HEK293 (cell line): ENCODE results near the gene PCDHGB2.
A peak's percentile ranks its signal among the peaks of the same experiment; 100 is the strongest.

Experiments used
- CTCF ChIA-PET: fragments of 350-600 bp; formaldehyde crosslinking; extraction: SDS; loops from one replicate; lab custom pipeline; 2021; ENCODE audit warnings: antibody characterized with exemption; lab: Yijun Ruan, JAX
- POLR2A ChIA-PET: fragments of 300-600 bp; formaldehyde crosslinking; extraction: SDS; loops from one replicate; lab custom pipeline; 2020; ENCODE audit warnings: antibody characterized with exemption, inconsistent platforms; lab: Yijun Ruan, JAX
- H3K27ac ChIP-seq: fragments of 200-500 bp; sonication (Bioruptor generic); 2 replicates; pipeline ENCODE4 v1.5.1; 2014; ENCODE audit warnings: low read depth, low read length, control low read depth, inconsistent platforms; ENCODE audit errors: extremely low read depth
- H3K36me3 ChIP-seq, 2 experiments: fragments of 200-500 bp in 1 of 2; sonication (Bioruptor generic) in 1 of 2; 1 replicate in 1 of 2; 2 replicates in 1 of 2; pipeline ENCODE4 v1.5.1; 2014 to 2017; ENCODE audit warnings: inconsistent platforms in 2 of 2, low read length in 2 of 2; ENCODE audit not compliant: control insufficient read depth in 2 of 2, insufficient read depth in 1 of 2
- H3K4me1 ChIP-seq: fragments of 200-500 bp; sonication (Bioruptor generic); 2 replicates; pipeline ENCODE4 v1.5.1; 2014; ENCODE audit warnings: mild to moderate bottlenecking, low read length, inconsistent platforms; ENCODE audit not compliant: control insufficient read depth, insufficient read depth
- H3K4me3 ChIP-seq: 2 replicates; pipeline ENCODE4 v1.5.1; 2011; ENCODE audit warnings: low read depth, mild to moderate bottlenecking, control low read depth, low read length, moderate library complexity
- H3K9me3 ChIP-seq: fragments of 200-500 bp; sonication (Bioruptor generic); 2 replicates; pipeline ENCODE4 v1.5.1; 2014; ENCODE audit warnings: low read depth, low read length, inconsistent platforms; ENCODE audit not compliant: control insufficient read depth, insufficient read depth
- INSM2 ChIP-seq: fragments of 450-650 bp; formaldehyde crosslinking; IDR thresholded peaks from 2 replicates; pipeline ENCODE4 v1.5.1; 2016; ENCODE audit warnings: missing biosample characterization, missing genetic modification characterization
- KLF7 ChIP-seq: fragments of 450-650 bp; formaldehyde crosslinking; IDR thresholded peaks from 2 replicates; pipeline ENCODE4 v1.5.1; 2016; ENCODE audit warnings: missing biosample characterization, missing genetic modification characterization, borderline replicate concordance
- MYNN ChIP-seq: fragments of 450-650 bp; formaldehyde crosslinking; IDR thresholded peaks from 2 replicates; pipeline ENCODE4 v1.5.1; 2016; ENCODE audit warnings: missing biosample characterization, missing genetic modification characterization, borderline replicate concordance
- PBX3 ChIP-seq: sonication (generic); formaldehyde crosslinking; IDR thresholded peaks from 2 replicates; pipeline ENCODE4 v1.8.1; 2022; ENCODE audit warnings: mild to moderate bottlenecking, moderate library complexity, missing genetic modification reagents
- REPIN1 ChIP-seq: fragments of 450-650 bp; formaldehyde crosslinking; IDR thresholded peaks from 2 replicates; pipeline ENCODE4 v1.5.1; 2017; ENCODE audit warnings: missing biosample characterization, missing genetic modification characterization, low read depth
- ZNF16 ChIP-seq: fragments of 450-650 bp; formaldehyde crosslinking; IDR thresholded peaks from 2 replicates; pipeline ENCODE4 v1.5.1; 2016; ENCODE audit warnings: low read depth, missing biosample characterization, missing genetic modification characterization
- ZNF169 ChIP-seq: fragments of 450-650 bp; formaldehyde crosslinking; IDR thresholded peaks from 2 replicates; pipeline ENCODE4 v1.5.1; 2016; ENCODE audit warnings: missing biosample characterization, missing genetic modification characterization
- ZNF2 ChIP-seq: fragments of 450-650 bp; formaldehyde crosslinking; IDR thresholded peaks from 2 replicates; pipeline ENCODE4 v1.5.1; 2016; ENCODE audit warnings: missing biosample characterization, missing genetic modification characterization
- ZNF202 ChIP-seq: fragments of 450-650 bp; formaldehyde crosslinking; IDR thresholded peaks from 2 replicates; pipeline ENCODE4 v1.5.1; 2016; ENCODE audit warnings: missing biosample characterization, missing genetic modification characterization, borderline replicate concordance
- ZNF26 ChIP-seq: fragments of 450-650 bp; formaldehyde crosslinking; IDR thresholded peaks from 2 replicates; pipeline ENCODE4 v1.5.1; 2016; ENCODE audit warnings: missing biosample characterization, missing genetic modification characterization
- ZNF302 ChIP-seq: fragments of 450-650 bp; formaldehyde crosslinking; IDR thresholded peaks from 2 replicates; pipeline ENCODE4 v1.5.1; 2016; ENCODE audit warnings: missing biosample characterization, missing genetic modification characterization, low read depth
- ZNF335 ChIP-seq: fragments of 450-650 bp; formaldehyde crosslinking; conservative IDR thresholded peaks from 2 replicates; pipeline ENCODE4 v1.5.1; 2016; ENCODE audit warnings: missing biosample characterization, missing genetic modification characterization
- ZNF394 ChIP-seq: fragments of 450-650 bp; formaldehyde crosslinking; IDR thresholded peaks from 2 replicates; pipeline ENCODE4 v1.5.1; 2016; ENCODE audit warnings: missing biosample characterization, missing genetic modification characterization, mild to moderate bottlenecking, moderate library complexity, borderline replicate concordance
- ZNF521 ChIP-seq: fragments of 450-650 bp; formaldehyde crosslinking; IDR thresholded peaks from 2 replicates; pipeline ENCODE4 v1.5.1; 2017; ENCODE audit warnings: missing biosample characterization, mild to moderate bottlenecking, missing genetic modification characterization
- ZNF555 ChIP-seq: fragments of 450-650 bp; formaldehyde crosslinking; conservative IDR thresholded peaks from 2 replicates; pipeline ENCODE4 v1.5.1; 2017; ENCODE audit warnings: missing biosample characterization, mild to moderate bottlenecking, missing genetic modification characterization, inconsistent platforms
- ZNF571 ChIP-seq: fragments of 450-650 bp; formaldehyde crosslinking; IDR thresholded peaks from 2 replicates; pipeline ENCODE4 v1.5.0; 2017; ENCODE audit warnings: missing biosample characterization, missing genetic modification characterization
- ZNF596 ChIP-seq: fragments of 450-650 bp; IDR thresholded peaks from 2 replicates; pipeline ENCODE4 v1.5.0; 2018; ENCODE audit warnings: missing biosample characterization, mild to moderate bottlenecking, missing genetic modification characterization, moderate library complexity
- ZNF654 ChIP-seq: fragments of 450-650 bp; formaldehyde crosslinking; IDR thresholded peaks from 2 replicates; pipeline ENCODE4 v1.5.1; 2016; ENCODE audit warnings: low read depth, missing biosample characterization, missing genetic modification characterization
- ZNF660 ChIP-seq: fragments of 450-650 bp; IDR thresholded peaks from 2 replicates; pipeline ENCODE4 v1.5.1; 2018; ENCODE audit warnings: missing biosample characterization, mild to moderate bottlenecking, missing genetic modification characterization
- ZNF670 ChIP-seq: fragments of 450-650 bp; formaldehyde crosslinking; IDR thresholded peaks from 2 replicates; pipeline ENCODE4 v1.5.1; 2016; ENCODE audit warnings: missing biosample characterization, missing genetic modification characterization, low read depth
- ZNF701 ChIP-seq: fragments of 450-650 bp; formaldehyde crosslinking; IDR thresholded peaks from 2 replicates; pipeline ENCODE4 v1.5.1; 2016; ENCODE audit warnings: missing biosample characterization, missing genetic modification characterization

The PCDHGB2 gene

GRCh38 chr5:141342773-141343172 lies 17.0 kb upstream of the PCDHGB2 start:
- Histone ChIP-seq H3K36me3 (no peaks in the 10 kb centered on the region), H3K9me3 (no peaks in the 10 kb centered on the region), H3K4me1 (no peaks in the 10 kb centered on the region), H3K4me3 (no peak overlapping the region), H3K27ac (no peak overlapping the region)
- TF ChIP-seq ZNF571 (no peak), ZNF394 (tag by site-specific recombination) (no peak), ZNF670 (no peak), PBX3 (CRISPR knock-in tag) (no peak), ZNF302 (tag by site-specific recombination) (no peak), INSM2 (tag by site-specific recombination) (no peak), ZNF701 (no peak), ZNF596 (no peak), ZNF169 (tag by site-specific recombination) (no peak), ZNF660 (tag by site-specific recombination) (no peak), ZNF521 (no peak), ZNF16 (no peak), REPIN1 (no peak), ZNF555 (tag by site-specific recombination) (no peak), ZNF335 (tag by site-specific recombination) (no peak)
- ChIA-PET POLR2A (no interaction called here), CTCF (interaction anchor here (0.6 to 3.3 kb wide), 16 partner anchors 9 to 484 kb away, joined by 3 to 21 read pairs (median 4); partner anchors contain the start of genes PCDHGA1, PCDHGA5, PCDHGB5 and TAF7)

- H3K36me3 ChIP-seq: no peaks in the 10 kb centered on the region
- POLR2A ChIA-PET: interaction anchor here (1.0 kb wide), 1 partner anchor 23 kb away, joined by 6 read pairs; the partner anchor contains the start of gene TAF7
- H3K4me1 ChIP-seq: no peaks in the 10 kb centered on the region
- H3K27ac ChIP-seq: no peak within 1 kb of the TSS
- H3K4me3 ChIP-seq: no peak within 1 kb of the TSS
- no peaks in the 10 kb centered on the region for H3K9me3 ChIP-seq
- TF ChIP-seq ZNF701: no peak
- TF ChIP-seq KLF7 (tag by site-specific recombination): no peak
- no peak for TF ChIP-seq ZNF26 (tag by site-specific recombination)
- TF ChIP-seq ZNF2 (tag by site-specific recombination): peak; percentile 30; the same call in 1 of the 2 replicates
- TF ChIP-seq ZNF202: no peak
- TF ChIP-seq ZNF654 (tag by site-specific recombination): peak; percentile 20; the same call in 1 of the 2 replicates
- TF ChIP-seq MYNN (tag by site-specific recombination): no peak
- CTCF ChIA-PET: interaction anchor here (0.6 to 3.3 kb wide), 13 partner anchors 9 to 223 kb away, joined by 3 to 21 read pairs (median 7); partner anchors contain the start of genes PCDHGA1, PCDHGA5, PCDHGB5 and TAF7
These were observed 16.4 kb upstream of the PCDHGB2 start, which contains the start of gene PCDHGA3 for GRCh38 chr5:141343242-141343952. PCDHGA3 (plus strand) TSS chr5:141343829; CDS start chr5:141344034, 205 bp downstream.
